ENCODE measurements around the gene PKN2. TPM values are rescaled to one million over a fixed set of nuclear protein-coding genes. Genes with fewer than 3 reads are reported as not detected.

Gene PKN2
- total and polyA plus RNA-seq, 2 experiments from 2014 or later: 14.6 to 29.4 TPM

GRCh38 chr1:88763649-88764406, 79.8 kb downstream of the PKN2 start (continued):
- TF ChIP-seq EZH2phosphoT487 (IDR thresholded peaks at IDR 0.05; ENCODE audit: unreplicated experiment): no peak
- no peak for TF ChIP-seq STAT1 (IDR thresholded peaks at IDR 0.05; ENCODE audit: unreplicated experiment)
- no peak for TF ChIP-seq CTCF (conservative IDR thresholded peaks at IDR 0.05; ENCODE audit: low read depth in 2 of 2)
- no peak for TF ChIP-seq POLR2AphosphoS5 (IDR thresholded peaks at IDR 0.05; ENCODE audit: low read depth)
- TF ChIP-seq NANOG (IDR thresholded peaks at IDR 0.05; ENCODE audit: borderline replicate concordance): no peak

GRCh38 chr1:88768187-88768586, 84.1 kb downstream of the PKN2 start:
- Mint-ChIP-seq H3K4me1 (peaks cover 17% of the 10 kb centered on the region; the same call in 2 of the 3 replicates), H3K36me3 (ENCODE audit: low read depth) (peaks cover 24% of the 10 kb centered on the region; the same call in 2 of the 3 replicates), H3K27me3 (ENCODE audit: insufficient read depth, low read depth, poor library complexity) (no peaks in the 10 kb centered on the region), H3K4me3 (no peak overlapping the region), H3K9me3 (no peaks in the 10 kb centered on the region), H3K27ac (peak overlapping the region; percentile 23; the same call in 1 of the 2 replicates)
- DNase-seq (ENCODE audit: low spot score) (peak; percentile 32), ATAC-seq (peak; percentile 72)
- Histone ChIP-seq H2AFZ (no peak overlapping the region), H3K4me1 (ENCODE audit: insufficient read depth) (peaks cover 38% of the 10 kb centered on the region), H3K27ac (ENCODE audit: low read depth) (peak overlapping the region; percentile 80), H3K9me2 (ENCODE audit: insufficient read depth) (no peaks in the 10 kb centered on the region), H3F3A (replicated peaks; ENCODE audit: low read depth) (no peaks in the 10 kb centered on the region), H3K4me3 (no peak overlapping the region), H3K4me2 (peak overlapping the region; percentile 12; the same call in 1 of the 2 replicates), H3K36me3 (ENCODE audit: insufficient read depth) (no peaks in the 10 kb centered on the region; the same call in 1 of the 2 replicates), H3K79me2 (replicated peaks; ENCODE audit: insufficient read depth) (peaks cover 31% of the 10 kb centered on the region), H3K27me3 (ENCODE audit: insufficient read depth) (no peaks in the 10 kb centered on the region), H4K20me1 (replicated peaks; ENCODE audit: insufficient read depth) (no peaks in the 10 kb centered on the region)
- no peak for TF ChIP-seq POLR2AphosphoS5 (IDR thresholded peaks at IDR 0.05; ENCODE audit: low read depth)
- no peak for TF ChIP-seq EZH2phosphoT487 (IDR thresholded peaks at IDR 0.05; ENCODE audit: unreplicated experiment)
- TF ChIP-seq JUNB (IDR thresholded peaks at IDR 0.05; ENCODE audit: unreplicated experiment): no peak
- no peak for TF ChIP-seq CREB1 (CRISPR knock-in tag; IDR thresholded peaks at IDR 0.05; ENCODE audit: low read depth)
- TF ChIP-seq ZNF462 (CRISPR knock-in tag; IDR thresholded peaks at IDR 0.05): no peak
- no peak for TF ChIP-seq EZH2 (IDR thresholded peaks at IDR 0.05; ENCODE audit: low read depth, unreplicated experiment)
- TF ChIP-seq REST (IDR thresholded peaks at IDR 0.05; ENCODE audit: unreplicated experiment): no peak
- TF ChIP-seq NANOG (IDR thresholded peaks at IDR 0.05; ENCODE audit: borderline replicate concordance): no peak

Measured in GM23338 (cell line).